OCI-LY7 (cell line): ENCODE data around the gene EFNA3.

Experiments used
- CTCF ChIP-seq: fragments of 200-600 bp; sonication (generic); conservative IDR thresholded peaks from 2 replicates; pipeline ENCODE4 v1.5.1; 2014; ENCODE audit warnings: mild to moderate bottlenecking, antibody characterized with exemption, low read length, moderate library complexity, mixed read lengths
- EZH2phosphoT487 ChIP-seq: fragments of 200-600 bp; sonication (generic); IDR thresholded peaks from 2 replicates; pipeline ENCODE4 v1.6.1; 2018; ENCODE audit warnings: low read depth, borderline replicate concordance, mild to moderate bottlenecking, mixed run types, antibody characterized with exemption, low read length, moderate library complexity, mixed read lengths

- TF ChIP-seq CTCF = no peak
- TF ChIP-seq EZH2phosphoT487 = no peak
These were observed 49.5 kb downstream of the EFNA3 start for GRCh38 chr1:155127967-155128754.
